C4-2B (cell line): ENCODE data around the gene DLGAP1.

Experiments used
- H3K27ac ChIP-seq: fragments of 450-650 bp; 2 replicates; pipeline ENCODE4 v1.5.1; 2017
- CTCF ChIP-seq: fragments of 450-650 bp; conservative IDR thresholded peaks from 2 replicates; pipeline ENCODE4 v1.5.1; 2017; ENCODE audit warnings: mild to moderate bottlenecking
- ZFX ChIP-seq: fragments of 450-650 bp; IDR thresholded peaks from 2 replicates; pipeline ENCODE4 v1.6.1; 2017

DLGAP1 gene

GRCh38 chr18:3554091-3554601, 901.0 kb downstream of the DLGAP1 start:
- TF ChIP-seq ZFX = no peak
- TF ChIP-seq CTCF = no peak
- H3K27ac ChIP-seq = no peak overlapping the region

- TF ChIP-seq ZFX (no peak), CTCF (no peak)
- H3K27ac ChIP-seq = peak overlapping the region; percentile 35
Measured at GRCh38 chr18:3552305-3552704, 902.8 kb downstream of the DLGAP1 start.

GRCh38 chr18:3547891-3548615, 907.1 kb downstream of the DLGAP1 start:
- no peak for TF ChIP-seq ZFX
- no peak for TF ChIP-seq CTCF
- H3K27ac ChIP-seq = no peak overlapping the region

GRCh38 chr18:3546106-3546505, 909.0 kb downstream of the DLGAP1 start:
- TF ChIP-seq ZFX (no peak), CTCF (no peak)
- H3K27ac ChIP-seq = no peak overlapping the region

GRCh38 chr18:3544537-3544936, 910.6 kb downstream of the DLGAP1 start:
- no peak overlapping the region for H3K27ac ChIP-seq
- TF ChIP-seq CTCF (no peak), ZFX (no peak)

- H3K27ac ChIP-seq = no peak overlapping the region
- TF ChIP-seq ZFX (no peak), CTCF (no peak)
Measured at GRCh38 chr18:3541549-3542386, 913.3 kb downstream of the DLGAP1 start.
